PC-3 (cell line): ENCODE results near the gene CFAP20DC.

Experiments
- CTCF ChIP-seq: fragments of 300-600 bp; sonication (generic); conservative IDR thresholded peaks from 2 replicates; pipeline ENCODE4 v1.5.1; 2017; ENCODE audit warnings: antibody characterized with exemption, low read depth, mild to moderate bottlenecking, low read length
- EZH2 ChIP-seq: fragments of 300-600 bp; sonication (generic); IDR thresholded peaks from one replicate; pipeline ENCODE4 v1.6.1; 2017; ENCODE audit warnings: antibody characterized with exemption, mild to moderate bottlenecking, low read length; ENCODE audit not compliant: unreplicated experiment

GRCh38 chr3:59069838-59070237 lies 20.0 kb upstream of the CFAP20DC start:
- TF ChIP-seq CTCF (no peak), EZH2 (no peak)
